IMR-90 (cell line): ENCODE data around the gene MICAL3. TPM values are rescaled to one million over a fixed set of nuclear protein-coding genes. Genes with fewer than 3 reads are reported as not detected.

Experiments
- ATAC-seq: fragments of 200-7000 bp; cut with Tn5 transposase; 2 replicates; pipeline ENCODE4 v1.9.1; 2020; ENCODE audit warnings: low read depth, mild to moderate bottlenecking, moderate library complexity
- BruUV-seq: library from RNA; stranded (reverse); fragments of 400-500 nt; replicated peaks from 2 replicates; lab custom pipeline; 2021; lab: Mats Ljungman, UMichigan
- CTCF ChIA-PET: fragments of 300-600 bp; formaldehyde crosslinking; extraction: SDS; loops from one replicate; lab custom pipeline; 2021; ENCODE audit warnings: antibody characterized with exemption; lab: Yijun Ruan, JAX
- POLR2A ChIA-PET: fragments of 300-600 bp; sonication (Branson Sonifier 250); formaldehyde crosslinking; loops from one replicate; lab custom pipeline; 2022; ENCODE audit warnings: antibody characterized with exemption; ENCODE audit not compliant: unreplicated experiment; lab: Charles Lee
- DNase-seq: peaks from one replicate; pipeline ENCODE4 v3.0.0; 2013
- H2AFZ ChIP-seq: replicated peaks from 2 replicates; pipeline ENCODE3; 2013; ENCODE audit warnings: low read length, mild to moderate bottlenecking; ENCODE audit not compliant: poor library complexity
- H2AK5ac ChIP-seq: 2 replicates; pipeline ENCODE4 v1.6.1; 2013; ENCODE audit warnings: low read depth, low read length, inconsistent platforms
- H2AK9ac ChIP-seq: replicated peaks from 2 replicates; pipeline ENCODE3; 2013; ENCODE audit warnings: mild to moderate bottlenecking, low read depth, low read length, moderate library complexity; ENCODE audit not compliant: poor library complexity
- H2BK120ac ChIP-seq: 2 replicates; pipeline ENCODE4 v1.6.1; 2013; ENCODE audit warnings: low read depth, low read length, inconsistent platforms
- H2BK15ac ChIP-seq: 3 replicates; pipeline ENCODE4 v1.6.1; 2013; ENCODE audit warnings: low read depth, low read length, inconsistent platforms
- H2BK20ac ChIP-seq: 2 replicates; pipeline ENCODE4 v1.6.1; 2013; ENCODE audit warnings: low read depth, mild to moderate bottlenecking, inconsistent platforms, low read length, moderate library complexity
- H2BK5ac ChIP-seq: 2 replicates; pipeline ENCODE4 v1.6.1; 2013; ENCODE audit warnings: mild to moderate bottlenecking, low read depth, low read length, inconsistent platforms; ENCODE audit not compliant: poor library complexity, severe bottlenecking
- H3K14ac ChIP-seq: replicated peaks from 2 replicates; pipeline ENCODE4 v1.6.1; 2013; ENCODE audit warnings: low read depth, low read length, inconsistent platforms
- H3K18ac ChIP-seq: 2 replicates; pipeline ENCODE4 v1.6.1; 2013; ENCODE audit warnings: low read depth, low read length, control low read depth
- H3K23ac ChIP-seq: 2 replicates; pipeline ENCODE4 v1.6.1; 2013; ENCODE audit warnings: low read depth, low read length, inconsistent platforms
- H3K27ac ChIP-seq: 2 replicates; pipeline ENCODE4 v1.5.1; 2013; ENCODE audit warnings: mild to moderate bottlenecking, control low read depth, low read length; ENCODE audit not compliant: insufficient read depth
- H3K27me3 ChIP-seq: 2 replicates; pipeline ENCODE4 v1.6.1; 2013; ENCODE audit warnings: low read length; ENCODE audit not compliant: control insufficient read depth, insufficient read depth
- H3K36me3 ChIP-seq: 2 replicates; pipeline ENCODE4 v1.6.1; 2013; ENCODE audit warnings: low read length, mixed read lengths; ENCODE audit not compliant: control insufficient read depth, insufficient read depth
- H3K4ac ChIP-seq: 2 replicates; pipeline ENCODE4 v1.6.1; 2013; ENCODE audit warnings: low read depth, low read length, inconsistent platforms
- H3K4me1 ChIP-seq: 2 replicates; pipeline ENCODE4 v1.6.1; 2013; ENCODE audit warnings: low read length, mixed read lengths; ENCODE audit not compliant: control insufficient read depth, insufficient read depth
- H3K4me2 ChIP-seq: 2 replicates; pipeline ENCODE4 v1.6.1; 2013; ENCODE audit warnings: low read depth, mild to moderate bottlenecking, control low read depth, low read length, moderate library complexity
- H3K4me3 ChIP-seq: 2 replicates; pipeline ENCODE4 v1.5.1; 2013; ENCODE audit warnings: low read depth, mild to moderate bottlenecking, control low read depth, low read length, moderate library complexity; ENCODE audit not compliant: insufficient read depth
- H3K56ac ChIP-seq: 2 replicates; pipeline ENCODE4 v1.6.1; 2013; ENCODE audit warnings: low read length, inconsistent platforms; ENCODE audit not compliant: insufficient read depth; ENCODE audit errors: extremely low read depth
- H3K79me1 ChIP-seq, 2 experiments: 2 replicates each; pipeline ENCODE4 v1.6.1; 2013; ENCODE audit warnings: low read length in 2 of 2, inconsistent platforms in 1 of 2, low read depth in 1 of 2
- H3K9ac ChIP-seq: 2 replicates; pipeline ENCODE4 v1.6.1; 2013; ENCODE audit warnings: low read depth, low read length, control low read depth
- H3K9me1 ChIP-seq: 2 replicates; pipeline ENCODE4 v1.6.1; 2013; ENCODE audit warnings: low read length, inconsistent platforms; ENCODE audit not compliant: insufficient read depth
- H3K9me3 ChIP-seq: 2 replicates; pipeline ENCODE4 v1.6.1; 2013; ENCODE audit warnings: low read length; ENCODE audit not compliant: control insufficient read depth, insufficient read depth
- H4K20me1 ChIP-seq: 2 replicates; pipeline ENCODE4 v1.6.1; 2013; ENCODE audit warnings: low read length, inconsistent platforms; ENCODE audit not compliant: insufficient read depth
- H4K5ac ChIP-seq: 2 replicates; pipeline ENCODE4 v1.6.1; 2013; ENCODE audit warnings: mild to moderate bottlenecking, low read depth, low read length, control low read depth
- H4K8ac ChIP-seq, 2 experiments: 2 replicates each; pipeline ENCODE4 v1.6.1; 2013; ENCODE audit warnings: low read depth in 2 of 2, low read length in 2 of 2, control low read depth in 1 of 2, inconsistent platforms in 1 of 2
- H4K91ac ChIP-seq: 2 replicates; pipeline ENCODE4 v1.6.1; 2013; ENCODE audit warnings: low read depth, low read length, inconsistent platforms; ENCODE audit not compliant: insufficient read depth
- BHLHE40 ChIP-seq: fragments of 150-350 bp; IDR thresholded peaks from 2 replicates; pipeline ENCODE4 v1.6.1; 2016; ENCODE audit warnings: mild to moderate bottlenecking, low read depth, low read length
- CEBPB ChIP-seq: IDR thresholded peaks from 2 replicates; pipeline ENCODE4 v1.6.1; 2012; ENCODE audit warnings: low read depth, low read length, improper control_type of control experiment
- CHD1 ChIP-seq: IDR thresholded peaks from 2 replicates; pipeline ENCODE4 v1.6.1; 2012; ENCODE audit warnings: low read depth, low read length, improper control_type of control experiment
- ELK1 ChIP-seq: fragments of 150-350 bp; IDR thresholded peaks from 2 replicates; pipeline ENCODE4 v1.6.1; 2016; ENCODE audit warnings: low read depth, mild to moderate bottlenecking, low read length, moderate library complexity, borderline replicate concordance
- FOS ChIP-seq: fragments of 150-350 bp; IDR thresholded peaks from 2 replicates; pipeline ENCODE4 v1.6.1; 2016; ENCODE audit warnings: low read depth, low read length
- MAFK ChIP-seq: IDR thresholded peaks from 2 replicates; pipeline ENCODE4 v1.6.1; 2012; ENCODE audit warnings: low read depth, low read length, improper control_type of control experiment
- MAZ ChIP-seq: IDR thresholded peaks from 2 replicates; pipeline ENCODE4 v1.6.1; 2012; ENCODE audit warnings: low read depth, mild to moderate bottlenecking, low read length, improper control_type of control experiment, moderate library complexity, borderline replicate concordance
- MXI1 ChIP-seq: IDR thresholded peaks from 2 replicates; pipeline ENCODE4 v1.6.1; 2012; ENCODE audit warnings: low read depth, mild to moderate bottlenecking, low read length, moderate library complexity, borderline replicate concordance
- NFE2L2 ChIP-seq: fragments of 150-350 bp; IDR thresholded peaks from 2 replicates; pipeline ENCODE4 v1.6.1; 2016; ENCODE audit warnings: low read depth, mild to moderate bottlenecking, low read length
- POLR2A ChIP-seq: IDR thresholded peaks from 2 replicates; pipeline ENCODE4 v1.6.1; 2012; ENCODE audit warnings: mild to moderate bottlenecking, low read depth, low read length
- RAD21 ChIP-seq: IDR thresholded peaks from 2 replicates; pipeline ENCODE4 v1.6.1; 2012; ENCODE audit warnings: low read length, improper control_type of control experiment
- RCOR1 ChIP-seq: IDR thresholded peaks from 2 replicates; pipeline ENCODE4 v1.6.1; 2012; ENCODE audit warnings: mild to moderate bottlenecking, low read length, improper control_type of control experiment; ENCODE audit not compliant: insufficient replicate concordance
- RFX5 ChIP-seq: IDR thresholded peaks from 2 replicates; pipeline ENCODE4 v1.8.0; 2012; ENCODE audit warnings: low read depth, mild to moderate bottlenecking, low read length, moderate library complexity
- SMC3 ChIP-seq: fragments of 150-350 bp; IDR thresholded peaks from 2 replicates; pipeline ENCODE4 v1.6.1; 2016; ENCODE audit warnings: low read depth, mild to moderate bottlenecking, antibody characterized with exemption, low read length, moderate library complexity
- USF2 ChIP-seq: fragments of 150-350 bp; IDR thresholded peaks from 2 replicates; pipeline ENCODE4 v1.6.1; 2017; ENCODE audit warnings: mild to moderate bottlenecking, antibody characterized with exemption, low read length, low read depth
- WGBS, 2 experiments: methylation state at CpG; one replicate each; pipeline versions ENCODE4 v1.1.5 to v1.1.7; 2013; ENCODE audit warnings: missing lambda C conversion rate in 2 of 2; ENCODE audit not compliant: insufficient read length in 1 of 2; ENCODE audit errors: extremely low coverage in 2 of 2; 5-methylcytosine and 5-hydroxymethylcytosine counted together
- dilution Hi-C: fragments of 300-500 bp; cut with HindIII; formaldehyde crosslinking; loops from one replicate; pipeline ENCODE4 v1.14.3; 2018; ENCODE audit warnings: low sequenced_read_pairs; ENCODE audit not compliant: unreplicated experiment
- in situ Hi-C: fragments of 300-500 bp; cut with MboI; formaldehyde crosslinking; loops from 3 replicates; pipeline ENCODE4 v1.14.3; 2019; ENCODE audit warnings: low sequenced_read_pairs, inconsistent platforms, mixed read lengths
- intact Hi-C: fragments of 100-400 bp; cut with micrococcal nuclease; formaldehyde crosslinking; loops from 2 replicates; pipeline ENCODE4 v1.10.0; 2022
- polyA plus RNA-seq, 3 experiments: library from polyadenylated mRNA; depleted of rRNA; stranded (reverse); fragments of >200 nt; gene quantifications; 2 replicates each; pipeline ENCODE4 v1.2.3, GENCODE V29; 2012; ENCODE audit warnings: low replicate concordance in 1 of 3
- total RNA-seq: library from RNA; depleted of rRNA; stranded (reverse); fragments of >200 nt; gene quantifications from 2 replicates; pipeline ENCODE4 v1.2.3, GENCODE V29; 2012

The MICAL3 gene
- total and polyA plus RNA-seq, 2 of the 4 experiments (the other 2 are of a cell fraction): 17.6 to 26.8 TPM

GRCh38 chr22:17788528-17789378, 235.6 kb downstream of the MICAL3 start:
- no peak overlapping the region for H3K4me3 ChIP-seq
- no peak for ATAC-seq
- TF ChIP-seq POLR2A: no peak
- TF ChIP-seq CHD1: no peak
- TF ChIP-seq MAFK: no peak
- TF ChIP-seq BHLHE40: no peak
- TF ChIP-seq RFX5: no peak
- TF ChIP-seq ELK1: no peak
- no peak for TF ChIP-seq NFE2L2
- TF ChIP-seq USF2: no peak
- TF ChIP-seq RAD21: no peak
- TF ChIP-seq MXI1: no peak
- TF ChIP-seq FOS: no peak
- TF ChIP-seq RCOR1: no peak
- TF ChIP-seq SMC3: no peak
- TF ChIP-seq MAZ: no peak
- TF ChIP-seq CEBPB: no peak

More at GRCh38 chr22:17788528-17789378, 235.6 kb downstream of the MICAL3 start:
- H3K4me1 ChIP-seq: no peaks in the 10 kb centered on the region
- H3K14ac ChIP-seq: no peak overlapping the region
- H3K9me3 ChIP-seq: no peaks in the 10 kb centered on the region
- no peak overlapping the region for H3K27ac ChIP-seq
- H4K5ac ChIP-seq: no peak overlapping the region
- no peak overlapping the region for H4K91ac ChIP-seq
- no peak overlapping the region for H3K4ac ChIP-seq
- H3K79me1 ChIP-seq: no peaks in the 10 kb centered on the region
- H2BK120ac ChIP-seq: no peak overlapping the region
- H4K20me1 ChIP-seq: no peaks in the 10 kb centered on the region
- peaks cover 21% of the 10 kb centered on the region for H3K36me3 ChIP-seq
- intact Hi-C loops: loop anchor here (10.0 kb wide), 1 partner anchor 234 kb away; no protein-coding TSS in a partner anchor
- no peak overlapping the region for H3K56ac ChIP-seq
- no peaks in the 10 kb centered on the region for H3K27me3 ChIP-seq
- H3K4me2 ChIP-seq: no peak overlapping the region
- H2BK15ac ChIP-seq: no peak overlapping the region
- no peak overlapping the region for H3K9ac ChIP-seq
- WGBS, 2 experiments: 93% methylated on average over 21 of the region's 32 CpGs; no CpG with 5 or more reads in 1 of the 2 experiments
- no peak overlapping the region for H2AK5ac ChIP-seq
- H2AFZ ChIP-seq: no peak overlapping the region
- no peak overlapping the region for H3K23ac ChIP-seq
- no TSS peak for BruUV-seq
- DNase-seq: no peak
- dilution Hi-C loops: no loop called here
- ChIA-PET CTCF (interaction anchor here (0.6 kb wide), 1 partner anchor 18 kb away, joined by 3 read pairs; no protein-coding TSS in a partner anchor), POLR2A (no interaction called here)
- no peak overlapping the region for H2BK20ac ChIP-seq
- H2BK5ac ChIP-seq: no peak overlapping the region
- no peak overlapping the region for H4K8ac ChIP-seq
- H3K18ac ChIP-seq: no peak overlapping the region
- H3K9me1 ChIP-seq: peaks cover 3% of the 10 kb centered on the region; the same call in 1 of the 2 replicates
- H2AK9ac ChIP-seq: peak overlapping the region; percentile 59
- in situ Hi-C loops: no loop called here
